GM12878 (cell line): ENCODE results near the gene UQCRH. TPM values are rescaled to one million over a fixed set of nuclear protein-coding genes. Genes with fewer than 3 reads are reported as not detected.

Experiments used
- ATAC-seq: fragments of 200-7000 bp; cut with Tn5 transposase; 3 replicates; pipeline ENCODE4 v1.9.1; 2020; ENCODE audit warnings: mild to moderate bottlenecking, moderate library complexity
- BruUV-seq: library from RNA; stranded (reverse); fragments of 400-500 nt; replicated peaks from 2 replicates; lab custom pipeline; 2021; lab: Mats Ljungman, UMichigan
- CTCF ChIA-PET: fragments of 300-600 bp; sonication (Branson Sonifier 250); formaldehyde crosslinking; extraction: SDS; loops from one replicate; lab custom pipeline; 2021; ENCODE audit warnings: inconsistent platforms; lab: Yijun Ruan, JAX
- POLR2A ChIA-PET: fragments of 350-600 bp; formaldehyde crosslinking; extraction: SDS; loops from one replicate; lab custom pipeline; 2021; ENCODE audit warnings: inconsistent platforms; lab: Charles Lee
- RAD21 ChIA-PET: fragments of 300-600 bp; sonication (Branson Sonifier 250); formaldehyde crosslinking; loops from one replicate; lab custom pipeline; 2023; ENCODE audit warnings: antibody characterized with exemption; ENCODE audit not compliant: unreplicated experiment; lab: Charles Lee
- SMC1A ChIA-PET: fragments of 300-600 bp; sonication (Branson Sonifier 250); formaldehyde crosslinking; loops from one replicate; lab custom pipeline; 2023; ENCODE audit not compliant: unreplicated experiment, uncharacterized antibody; lab: Charles Lee
- DNase-seq: peaks from one replicate; pipeline ENCODE4 v3.0.0-alpha.2; 2011; ENCODE audit warnings: low read depth, low spot score
- FAIRE-seq: peaks from 3 replicates; lab custom pipeline; 2011; peaks lifted over from hg19 to GRCh38; lab: Jason Lieb, UNC
- H2AFZ ChIP-seq: 2 replicates; pipeline ENCODE4 v1.6.0; 2011; ENCODE audit warnings: low read depth, low read length, control low read depth; ENCODE audit not compliant: control insufficient read depth
- H3K27ac ChIP-seq: 2 replicates; pipeline ENCODE4 v1.5.1; 2011; ENCODE audit warnings: control low read depth; ENCODE audit not compliant: control insufficient read depth, insufficient read depth
- H3K27me3 ChIP-seq, 2 experiments: replicated peaks in 1 of 2; 2 replicates each; pipeline versions ENCODE4 v1.6.0 to v1.6.1; 2011; ENCODE audit warnings: low read length in 1 of 2; ENCODE audit not compliant: control insufficient read depth in 2 of 2, insufficient read depth in 2 of 2
- H3K36me3 ChIP-seq, 2 experiments: 2 replicates each; pipeline ENCODE4 v1.5.1; 2011; ENCODE audit warnings: low read length in 1 of 2; ENCODE audit not compliant: control insufficient read depth in 2 of 2, insufficient read depth in 2 of 2
- H3K4me1 ChIP-seq: 2 replicates; pipeline ENCODE4 v1.6.1; 2011; ENCODE audit warnings: mild to moderate bottlenecking, low read length, moderate library complexity, mixed read lengths; ENCODE audit not compliant: control insufficient read depth, insufficient read depth
- H3K4me2 ChIP-seq: 2 replicates; pipeline ENCODE4 v1.6.0; 2011; ENCODE audit warnings: control low read depth; ENCODE audit not compliant: control insufficient read depth, insufficient read depth
- H3K4me3 ChIP-seq: fragments of 200-600 bp; sonication (generic); 2 replicates; pipeline ENCODE4 v1.5.1; 2016
- H3K79me2 ChIP-seq: 2 replicates; pipeline ENCODE4 v1.6.0; 2011; ENCODE audit warnings: low read length; ENCODE audit not compliant: control insufficient read depth, insufficient read depth
- H3K9ac ChIP-seq: 2 replicates; pipeline ENCODE4 v1.8.0; 2011; ENCODE audit warnings: low read length, control low read depth, mixed read lengths; ENCODE audit not compliant: control insufficient read depth, insufficient read depth
- H3K9me3 ChIP-seq: replicated peaks from 3 replicates; pipeline ENCODE4 v1.5.1; 2011; ENCODE audit warnings: mild to moderate bottlenecking, low read length; ENCODE audit not compliant: control insufficient read depth, insufficient read depth
- H4K20me1 ChIP-seq: 2 replicates; pipeline ENCODE4 v1.6.0; 2011; ENCODE audit not compliant: control insufficient read depth, insufficient read depth
- BACH1 ChIP-seq: fragments of 450-650 bp; IDR thresholded peaks from 2 replicates; pipeline ENCODE4 v1.6.1; 2017; ENCODE audit warnings: mild to moderate bottlenecking, borderline replicate concordance
- CREB1 ChIP-seq: IDR thresholded peaks from 2 replicates; pipeline ENCODE4 v1.6.1; 2012; ENCODE audit warnings: low read depth, mild to moderate bottlenecking, inconsistent platforms
- E4F1 ChIP-seq: fragments of 450-650 bp; IDR thresholded peaks from 2 replicates; pipeline ENCODE4 v1.6.1; 2018; ENCODE audit warnings: borderline replicate concordance, mild to moderate bottlenecking; ENCODE audit not compliant: partially characterized antibody
- FOS ChIP-seq: IDR thresholded peaks from 3 replicates; pipeline ENCODE4 v1.6.1; 2011; ENCODE audit warnings: borderline replicate concordance; ENCODE audit not compliant: insufficient read length; ENCODE audit errors: extremely low read depth
- GATAD2B ChIP-seq: fragments of 450-650 bp; conservative IDR thresholded peaks from 2 replicates; pipeline ENCODE4 v1.6.1; 2017; ENCODE audit warnings: low read depth, mild to moderate bottlenecking, moderate library complexity
- HDAC6 ChIP-seq: fragments of 200-600 bp; sonication (generic); IDR thresholded peaks from one replicate; pipeline ENCODE4 v1.8.0; 2017; ENCODE audit warnings: antibody characterized with exemption; ENCODE audit not compliant: unreplicated experiment
- KAT2A ChIP-seq: conservative IDR thresholded peaks from 2 replicates; pipeline ENCODE4 v1.6.1; 2011; ENCODE audit warnings: low read depth, low read length; ENCODE audit not compliant: control insufficient read depth
- MAX ChIP-seq: IDR thresholded peaks from 2 replicates; pipeline ENCODE4 v1.6.1; 2012; ENCODE audit warnings: low read depth, low read length, improper control_type of control experiment
- NFIC ChIP-seq: IDR thresholded peaks from 2 replicates; pipeline ENCODE4 v1.6.1; 2012; ENCODE audit warnings: low read depth, mild to moderate bottlenecking, inconsistent platforms, low read length, moderate library complexity
- RB1 ChIP-seq: fragments of 450-650 bp; formaldehyde crosslinking; IDR thresholded peaks from 2 replicates; pipeline ENCODE4 v1.6.1; 2017; ENCODE audit warnings: mild to moderate bottlenecking, borderline replicate concordance
- YY1 ChIP-seq: IDR thresholded peaks from 2 replicates; pipeline ENCODE4 v1.6.1; 2011; ENCODE audit warnings: low read depth, mild to moderate bottlenecking, low read length
- ZNF592 ChIP-seq: fragments of 450-650 bp; IDR thresholded peaks from 2 replicates; pipeline ENCODE4 v1.6.1; 2017; ENCODE audit warnings: mild to moderate bottlenecking, moderate library complexity
- WGBS: methylation state at CpG from one replicate; pipeline ENCODE4 v1.1.6; 2016; ENCODE audit warnings: low lambda C conversion rate; ENCODE audit not compliant: insufficient replicate concordance, insufficient coverage; ENCODE audit errors: missing lambda C conversion rate; 5-methylcytosine and 5-hydroxymethylcytosine counted together
- in situ Hi-C: fragments of 300-500 bp; cut with MboI; formaldehyde crosslinking; loops from 9 replicates; pipeline ENCODE4 v1.14.3; 2018; ENCODE audit warnings: mixed read lengths
- intact Hi-C: fragments of 100-400 bp; cut with micrococcal nuclease; formaldehyde crosslinking; loops from one replicate; pipeline ENCODE4 v1.14.2; 2022; ENCODE audit not compliant: unreplicated experiment
- polyA plus RNA-seq, 11 experiments: library from polyadenylated mRNA; depleted of rRNA in 4 of 11; unstranded in 6 of 11; stranded (reverse) in 5 of 11; fragments of >200 nt; fragmentation: Nextera tagmentation in 4 of 11; fragmentation: Illumina TruSeq in 1 of 11; extraction: Ambion mirVana in 4 of 11; extraction: Trizol in 1 of 11; gene quantifications; 1 replicate in 1 of 11; 2 replicates in 10 of 11; pipeline versions ENCODE4 v1.2.1 to v1.2.3, GENCODE V29; 2011 to 2016; ENCODE audit warnings: inconsistent platforms in 2 of 11, missing spikeins in 2 of 11, low read depth in 1 of 11
- total RNA-seq, 4 experiments: library from RNA; depleted of rRNA in 3 of 4; stranded (reverse); fragments of >200 nt in 3 of 4; fragmentation: Illumina TruSeq in 1 of 4; extraction: Trizol in 1 of 4; gene quantifications; 2 replicates each; pipeline versions ENCODE4 v1.2.1 to v1.2.3, GENCODE V29; 2013 to 2021
- TF ChIP-seq, protein P1 (sequence below): IDR thresholded peaks from 2 replicates; pipeline ENCODE4 v1.6.1; 2012; ENCODE audit warnings: low read depth, low read length, improper control_type of control experiment

UQCRH gene
- total and polyA plus RNA-seq, 10 of the 15 experiments (the other 5 are each of a cell fraction or from before 2014, with no cell fraction given): 363 to 1,782 (median 597) TPM

DNA sequence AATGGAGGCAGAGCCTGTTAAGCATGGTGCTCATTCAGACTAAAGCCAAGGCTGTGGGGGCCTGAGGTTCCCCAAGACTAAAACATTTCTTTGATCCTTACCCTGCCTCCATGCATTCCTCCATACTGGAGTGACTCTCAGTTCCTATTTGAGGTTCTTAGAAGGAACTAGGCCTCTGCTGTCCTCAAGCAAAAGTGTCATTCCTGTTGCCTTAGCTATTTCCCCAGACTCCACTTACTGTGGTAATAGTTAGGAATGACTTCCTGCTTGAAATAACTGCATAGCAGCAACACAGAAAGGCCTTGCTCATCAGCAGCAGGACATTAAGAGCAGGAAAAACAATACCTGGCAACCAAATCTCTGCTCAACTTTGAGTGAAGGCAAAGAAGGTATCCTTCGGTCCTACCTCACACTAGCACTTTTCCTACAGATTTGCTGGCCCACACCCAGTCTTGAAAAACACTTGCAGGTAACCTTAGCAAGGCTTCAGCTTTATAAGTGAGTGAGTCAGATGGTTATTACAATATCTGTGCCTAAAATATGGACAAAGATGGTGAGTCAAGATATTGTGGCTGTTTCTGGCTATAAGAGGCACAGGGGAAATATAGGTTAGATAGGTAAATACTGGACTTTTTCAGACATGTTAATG, 14.9 kb upstream of the UQCRH start:
- ChIA-PET POLR2A (interaction anchor here (1.1 to 1.6 kb wide), 2 partner anchors 11 to 42 kb away, joined by 3 to 4 read pairs; partner anchors contain the start of gene RAD54L), SMC1A (no interaction called here), RAD21 (interaction anchor here (1.0 kb wide), 1 partner anchor 38 kb away, joined by 3 read pairs; no protein-coding TSS in a partner anchor)
- Histone ChIP-seq H2AFZ (no peak overlapping the region), H3K79me2 (no peaks in the 10 kb centered on the region), H3K27ac (no peak overlapping the region), H4K20me1 (no peaks in the 10 kb centered on the region), H3K4me1 (no peaks in the 10 kb centered on the region), H3K9me3 (no peaks in the 10 kb centered on the region), H3K27me3 (no peaks in the 10 kb centered on the region), H3K4me2 (no peak overlapping the region)
- WGBS: 89% methylated on average over 1 of the region's 1 CpG
- no peak for FAIRE-seq
- intact Hi-C loops (no loop called here), in situ Hi-C loops (no loop called here)
- DNase-seq: no peak
- TF ChIP-seq GATAD2B (no peak), MAX (no peak), KAT2A (no peak), YY1 (no peak), ZNF592 (no peak), CREB1 (no peak), BACH1 (no peak), NFIC (no peak), E4F1 (no peak), RB1 (no peak), HDAC6 (no peak), FOS (no peak)
- TF ChIP-seq, protein P1, sequence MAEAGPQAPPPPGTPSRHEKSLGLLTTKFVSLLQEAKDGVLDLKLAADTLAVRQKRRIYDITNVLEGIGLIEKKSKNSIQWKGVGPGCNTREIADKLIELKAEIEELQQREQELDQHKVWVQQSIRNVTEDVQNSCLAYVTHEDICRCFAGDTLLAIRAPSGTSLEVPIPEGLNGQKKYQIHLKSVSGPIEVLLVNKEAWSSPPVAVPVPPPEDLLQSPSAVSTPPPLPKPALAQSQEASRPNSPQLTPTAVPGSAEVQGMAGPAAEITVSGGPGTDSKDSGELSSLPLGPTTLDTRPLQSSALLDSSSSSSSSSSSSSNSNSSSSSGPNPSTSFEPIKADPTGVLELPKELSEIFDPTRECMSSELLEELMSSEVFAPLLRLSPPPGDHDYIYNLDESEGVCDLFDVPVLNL: no peak
- TF ChIP-seq, all 136 proteins: peak for 0
- BruUV-seq: no TSS peak
- H3K36me3 ChIP-seq: peaks cover 10 to 11% of the 10 kb centered on the region in 2 experiments
- CTCF ChIA-PET: interaction anchor here (0.8 kb wide), 1 partner anchor 45 kb away, joined by 3 read pairs; no protein-coding TSS in a partner anchor
- ATAC-seq: no peak
- H3K9ac ChIP-seq: no peak overlapping the region
- no peak overlapping the region for H3K4me3 ChIP-seq
